ENCODE results near the gene IGFL1.
"Not testable (repeated sequence)": the region's sequence is repeated elsewhere in the genome, so short reads cannot be mapped to it uniquely, and the experiment has no call there.

GRCh38 chr19:46223787-46224186 is 5.8 kb upstream of the IGFL1 start:
- TF ChIP-seq CTCF (IDR thresholded peaks at IDR 0.05 in 2 of 3, conservative IDR thresholded peaks at IDR 0.05 in 1 of 3; ENCODE audit: control insufficient read depth in 2 of 3, extremely low read depth in 1 of 3, insufficient read depth in 1 of 3, low read depth in 3 of 3, low read length in 3 of 3); ZNF207 (IDR thresholded peaks at IDR 0.05; ENCODE audit: borderline replicate concordance); DPF2 (IDR thresholded peaks at IDR 0.05); YY1 (IDR thresholded peaks at IDR 0.05; ENCODE audit: low read depth, low read length); NFIC (IDR thresholded peaks at IDR 0.05; ENCODE audit: low read depth, low read length); CEBPB (IDR thresholded peaks at IDR 0.05; ENCODE audit: borderline replicate concordance in 1 of 2, low read depth in 2 of 2, low read length in 2 of 2); SUZ12 (IDR thresholded peaks at IDR 0.05; ENCODE audit: unreplicated experiment): not testable (repeated sequence)
- TF ChIP-seq, protein P1, sequence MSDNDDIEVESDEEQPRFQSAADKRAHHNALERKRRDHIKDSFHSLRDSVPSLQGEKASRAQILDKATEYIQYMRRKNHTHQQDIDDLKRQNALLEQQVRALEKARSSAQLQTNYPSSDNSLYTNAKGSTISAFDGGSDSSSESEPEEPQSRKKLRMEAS (IDR thresholded peaks at IDR 0.05; ENCODE audit: low read depth, low read length): not testable (repeated sequence)

Measured in GM12878 (cell line).